Ishikawa (cell line): ENCODE measurements around the gene TRAPPC5.

Source experiments
- CREB1 ChIP-seq: IDR thresholded peaks from 2 replicates; pipeline ENCODE4 v1.6.1; 2012; ENCODE audit warnings: low read depth
- EP300 ChIP-seq: IDR thresholded peaks from 2 replicates; pipeline ENCODE4 v1.6.1; 2012; ENCODE audit warnings: borderline replicate concordance
- MAX ChIP-seq: IDR thresholded peaks from 2 replicates; pipeline ENCODE4 v1.6.1; 2012
- TAF1 ChIP-seq: IDR thresholded peaks from 2 replicates; pipeline ENCODE4 v1.6.1; 2012; ENCODE audit warnings: low read depth, mild to moderate bottlenecking

DNA sequence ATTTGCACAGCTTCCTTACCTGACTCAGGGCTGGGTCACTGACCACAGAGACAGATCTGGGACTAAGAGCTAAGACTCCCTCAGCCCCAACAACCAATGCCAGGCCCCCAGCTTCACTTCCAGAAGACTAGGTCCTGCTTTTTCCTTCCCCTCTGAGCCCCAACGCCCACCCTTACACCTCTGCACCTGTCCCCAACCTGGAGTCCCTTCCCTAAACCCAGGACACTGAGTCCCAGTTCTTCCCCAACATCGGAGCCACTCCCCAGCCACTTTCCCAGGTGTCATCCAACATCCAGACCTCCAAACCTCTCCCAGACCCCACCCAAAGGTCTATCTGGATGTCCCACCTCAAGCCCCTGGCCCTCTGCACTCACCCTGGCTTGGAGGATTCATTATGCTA lies 18.4 kb downstream of the TRAPPC5 start:
- no peak for TF ChIP-seq MAX
- TF ChIP-seq CREB1, result no peak
- no peak for TF ChIP-seq EP300
- no peak for TF ChIP-seq TAF1
